ENCODE data around the gene AGPAT1. TPM values are rescaled to one million over a fixed set of nuclear protein-coding genes. Genes with fewer than 3 reads are reported as not detected.
"Not testable (repeated sequence)": the region's sequence is repeated elsewhere in the genome, so short reads cannot be mapped to it uniquely, and the experiment has no call there.

AGPAT1 gene
- total RNA-seq, 1 donor from 2014 or later = 65.0 TPM

- DNase-seq (ENCODE audit: low spot score) = no peak
Measured at GRCh38 chr6:32148289-32149091, 27.4 kb downstream of the AGPAT1 start.

- no peak for DNase-seq (ENCODE audit: low spot score)
Measured at GRCh38 chr6:32147401-32148132, 28.3 kb downstream of the AGPAT1 start.

GRCh38 chr6:32146687-32147086 lies 29.2 kb downstream of the AGPAT1 start:
- no peak for DNase-seq (ENCODE audit: low spot score)

GRCh38 chr6:32146287-32146686 lies 29.6 kb downstream of the AGPAT1 start:
- DNase-seq (ENCODE audit: low spot score) = no peak

- DNase-seq (ENCODE audit: low spot score) = not testable (repeated sequence)
Measured at GRCh38 chr6:32144238-32144637, 31.6 kb downstream of the AGPAT1 start.

- no peak for DNase-seq (ENCODE audit: low spot score)
Measured at GRCh38 chr6:32140420-32141046, 35.4 kb downstream of the AGPAT1 start.

GRCh38 chr6:32139590-32139989 lies 36.3 kb downstream of the AGPAT1 start:
- DNase-seq (ENCODE audit: low spot score) = no peak

- DNase-seq (ENCODE audit: low spot score) = no peak
Measured at GRCh38 chr6:32137454-32137853, 38.4 kb downstream of the AGPAT1 start.

- no peak for DNase-seq (ENCODE audit: low spot score)
Measured at GRCh38 chr6:32133786-32134185, 42.1 kb downstream of the AGPAT1 start.

- no peak for DNase-seq (ENCODE audit: low spot score)
Measured at GRCh38 chr6:32132110-32132509, 43.8 kb downstream of the AGPAT1 start.

GRCh38 chr6:32131439-32131948 lies 44.4 kb downstream of the AGPAT1 start:
- DNase-seq (ENCODE audit: low spot score) = no peak

GRCh38 chr6:32129297-32130088 lies 46.4 kb downstream of the AGPAT1 start:
- no peak for DNase-seq (ENCODE audit: low spot score)

GRCh38 chr6:32128751-32129296 lies 47.1 kb downstream of the AGPAT1 start:
- DNase-seq (ENCODE audit: low spot score) = no peak

GRCh38 chr6:32127717-32128592 lies 47.9 kb downstream of the AGPAT1 start, which contains the start of gene ATF6B:
Gene ATF6B (minus strand): TSS chr6:32128246. CDS start chr6:32128207, 39 bp downstream.
- DNase-seq (ENCODE audit: low spot score) = peak; percentile 99

- DNase-seq (ENCODE audit: low spot score) = no peak
Measured at GRCh38 chr6:32127409-32127716, 48.5 kb downstream of the AGPAT1 start.

- no peak for DNase-seq (ENCODE audit: low spot score)
Measured at GRCh38 chr6:32126880-32127279, 49.0 kb downstream of the AGPAT1 start.

- DNase-seq (ENCODE audit: low spot score) = no peak
Measured at GRCh38 chr6:32123681-32124080, 52.2 kb downstream of the AGPAT1 start.

GRCh38 chr6:32120573-32121059 lies 55.3 kb downstream of the AGPAT1 start:
- no peak for DNase-seq (ENCODE audit: low spot score)

- peak; percentile 88 for DNase-seq (ENCODE audit: low spot score)
Measured at GRCh38 chr6:32118782-32119628, 56.9 kb downstream of the AGPAT1 start.

Measured in ureter (tissue), 1 donor.